HuH-7.5 (cell line): ENCODE results near the gene S100Z.
"Not testable (repeated sequence)": the region's sequence is repeated elsewhere in the genome, so short reads cannot be mapped to it uniquely, and the experiment has no call there.

Source experiments
- DNase-seq: peaks from one replicate; pipeline ENCODE4 v3.0.0; 2011; ENCODE audit warnings: low spot score

Gene S100Z

GRCh38 chr5:76874088-76874581, 24.3 kb downstream of the S100Z start:
- no peak for DNase-seq

- no peak for DNase-seq
Measured at GRCh38 chr5:76888733-76889300, 39.0 kb downstream of the S100Z start.

GRCh38 chr5:76893294-76893693, 43.5 kb downstream of the S100Z start:
- DNase-seq: no peak

GRCh38 chr5:76896196-76896595, 46.4 kb downstream of the S100Z start:
- DNase-seq: no peak

- no peak for DNase-seq
Measured at GRCh38 chr5:76901522-76901921, 51.7 kb downstream of the S100Z start.

GRCh38 chr5:76908166-76908565, 58.4 kb downstream of the S100Z start:
- no peak for DNase-seq

- DNase-seq: not testable (repeated sequence)
Measured at GRCh38 chr5:76910344-76910933, 60.6 kb downstream of the S100Z start.

- DNase-seq: not testable (repeated sequence)
Measured at GRCh38 chr5:76914671-76915070, 64.9 kb downstream of the S100Z start.

- no peak for DNase-seq
Measured at GRCh38 chr5:76918539-76918938, 68.7 kb downstream of the S100Z start.

- DNase-seq: no peak
Measured at GRCh38 chr5:76920491-76920890, 70.7 kb downstream of the S100Z start.

GRCh38 chr5:76926329-76927105, 76.7 kb downstream of the S100Z start:
- no peak for DNase-seq

GRCh38 chr5:76927961-76928360, 78.1 kb downstream of the S100Z start:
- DNase-seq: no peak

- no peak for DNase-seq
Measured at GRCh38 chr5:76930083-76930482, 80.3 kb downstream of the S100Z start.

GRCh38 chr5:76938177-76938576, 88.4 kb downstream of the S100Z start:
- DNase-seq: no peak

- DNase-seq: no peak
Measured at GRCh38 chr5:76941000-76941399, 91.2 kb downstream of the S100Z start.

GRCh38 chr5:76941442-76941841, 91.6 kb downstream of the S100Z start:
- no peak for DNase-seq

GRCh38 chr5:76942581-76942980, 92.8 kb downstream of the S100Z start:
- DNase-seq: no peak

GRCh38 chr5:76943006-76943405, 93.2 kb downstream of the S100Z start:
- DNase-seq: no peak

GRCh38 chr5:76944638-76945037, 94.8 kb downstream of the S100Z start:
- DNase-seq: no peak

GRCh38 chr5:76945238-76945637, 95.4 kb downstream of the S100Z start:
- DNase-seq: not testable (repeated sequence)

GRCh38 chr5:76946090-76946489, 96.3 kb downstream of the S100Z start:
- DNase-seq: no peak

GRCh38 chr5:76947082-76947503, 97.3 kb downstream of the S100Z start:
- no peak for DNase-seq
